Activated T-cell treated with anti-CD3 and anti-CD28 coated beads for 24 hours (primary cell): Measurements from ENCODE around the gene EIF2S2.

Source experiments
- DNase-seq: peaks from one replicate; pipeline ENCODE4 v3.0.0-alpha.2; 2020; ENCODE audit warnings: low read depth

Gene EIF2S2

DNA sequence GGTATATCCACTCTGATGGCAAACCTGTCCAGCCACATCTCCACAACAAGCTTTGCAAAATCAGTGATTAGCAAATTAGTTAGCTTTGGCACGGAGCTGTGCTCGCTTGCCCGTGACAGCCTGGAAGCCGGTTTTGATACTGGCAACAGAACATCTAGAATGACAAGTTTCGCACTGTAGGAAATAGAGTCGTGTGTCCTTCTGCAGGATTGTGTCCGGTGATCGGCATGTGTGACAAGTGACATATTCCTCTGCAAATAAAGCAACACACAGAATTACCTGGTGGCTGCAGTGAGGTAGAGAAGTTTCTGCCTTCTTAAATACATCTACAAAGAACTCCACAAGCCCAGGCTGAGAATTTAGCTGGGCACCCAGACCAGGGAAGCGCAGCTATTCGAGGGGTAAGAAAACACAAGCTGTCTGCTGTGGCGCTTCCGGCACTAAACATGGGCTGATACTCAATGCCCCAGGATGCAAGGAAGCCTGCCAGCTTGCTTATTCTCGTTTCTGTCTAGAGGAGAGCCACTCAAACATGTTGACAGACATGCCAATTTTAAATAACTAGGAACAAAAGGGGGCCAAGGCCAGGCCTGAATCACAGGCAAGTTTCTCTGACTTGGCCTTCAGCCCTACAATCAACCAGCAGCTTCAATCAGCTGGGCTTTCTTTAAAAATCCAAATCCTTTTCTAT is 22.2 kb downstream of the EIF2S2 start:
- no peak for DNase-seq

DNA sequence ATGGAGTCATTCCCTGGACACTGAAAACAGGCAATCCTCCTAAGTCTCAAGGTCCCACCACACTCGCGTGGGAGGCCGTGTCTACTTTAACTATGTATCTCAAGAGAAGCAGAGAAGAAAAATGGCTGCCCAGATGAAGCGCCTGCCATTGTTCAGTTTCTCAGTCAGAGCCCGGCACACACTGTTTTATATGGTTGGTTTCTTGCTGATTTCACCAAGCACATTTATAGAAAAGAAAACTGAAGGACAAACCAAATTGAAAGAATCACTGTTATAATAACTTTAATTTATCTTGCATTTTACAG is 22.9 kb downstream of the EIF2S2 start:
- no peak for DNase-seq

GRCh38 chr20:34088305-34089174 is 23.5 kb downstream of the EIF2S2 start:
- no peak for DNase-seq

DNA sequence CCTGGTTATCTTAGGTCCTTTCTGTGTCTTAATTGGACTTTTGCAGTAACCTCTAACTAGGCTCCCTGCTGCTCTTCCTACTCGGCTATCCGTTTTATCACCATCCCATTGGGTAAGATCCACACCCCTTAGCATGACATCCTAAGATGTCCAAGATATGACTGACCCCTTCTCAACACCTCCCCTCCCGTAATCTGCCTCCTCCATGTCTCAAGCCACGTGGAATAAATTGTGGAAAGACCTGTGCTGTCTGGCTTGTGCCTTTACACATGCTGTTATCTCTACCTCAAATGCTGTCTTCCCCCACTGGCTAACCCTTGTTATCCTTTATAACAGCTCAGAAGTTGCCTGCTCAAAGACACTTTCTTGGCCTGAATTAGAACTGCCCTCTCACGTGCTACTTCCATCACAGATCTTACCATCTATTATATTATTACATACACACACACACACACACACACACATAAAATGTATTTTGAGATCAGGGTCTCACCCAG is 26.5 kb downstream of the EIF2S2 start:
- DNase-seq, result no peak

DNA sequence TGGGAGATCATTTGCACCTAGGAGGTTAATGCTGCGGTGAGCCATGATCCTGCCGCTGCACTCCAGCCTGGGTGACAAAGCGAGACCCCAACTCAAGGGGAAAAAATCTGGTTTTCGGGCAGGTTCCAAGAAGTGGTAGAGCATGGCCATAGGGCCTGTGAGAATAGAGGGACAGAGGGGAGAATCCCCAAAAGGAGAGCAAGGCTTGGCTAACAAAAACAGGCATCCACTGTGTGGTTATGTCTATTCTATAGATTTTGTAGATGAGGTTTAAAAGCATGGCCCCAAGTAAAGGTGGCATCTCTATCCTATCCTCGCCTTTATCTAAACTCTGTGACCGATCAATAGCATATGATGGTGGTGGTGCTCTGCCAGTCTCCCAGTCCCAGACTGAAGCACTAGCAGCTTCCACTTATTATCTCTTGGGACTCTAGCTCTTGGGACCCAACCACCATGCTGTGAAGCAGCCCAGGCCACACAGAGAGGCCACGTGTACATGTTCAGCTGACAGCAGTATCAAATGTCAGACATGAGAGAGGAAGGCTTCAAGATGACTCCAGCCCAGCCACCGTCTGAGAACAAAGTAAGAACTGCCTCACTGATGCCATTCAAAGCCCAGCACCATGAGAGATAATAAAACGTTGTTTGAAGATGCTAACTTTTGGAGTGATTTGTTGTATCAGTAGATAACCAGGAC is 27.7 kb downstream of the EIF2S2 start:
- no peak for DNase-seq

DNA sequence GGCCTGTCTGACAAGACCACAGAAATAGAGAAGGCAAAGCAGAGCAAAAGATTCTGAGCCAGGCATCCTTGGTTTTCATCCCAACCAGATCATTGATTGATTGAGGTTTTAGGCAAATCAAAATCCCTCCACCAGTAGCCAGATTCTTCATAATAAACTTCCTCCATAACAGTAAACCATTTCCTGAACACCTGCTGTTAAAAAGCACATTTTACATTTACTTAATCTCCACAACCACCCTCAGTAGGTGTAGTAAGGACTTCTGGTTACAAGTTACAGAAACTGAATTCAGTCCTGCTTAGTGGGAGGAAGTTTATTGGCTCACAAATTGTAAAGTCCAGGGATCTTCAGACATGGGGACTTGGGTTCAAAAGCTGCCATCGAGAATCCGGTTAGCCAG is 28.3 kb downstream of the EIF2S2 start:
- no peak for DNase-seq

- DNase-seq, result no peak
Measured at GRCh38 chr20:34083137-34083536, 28.9 kb downstream of the EIF2S2 start.

DNA sequence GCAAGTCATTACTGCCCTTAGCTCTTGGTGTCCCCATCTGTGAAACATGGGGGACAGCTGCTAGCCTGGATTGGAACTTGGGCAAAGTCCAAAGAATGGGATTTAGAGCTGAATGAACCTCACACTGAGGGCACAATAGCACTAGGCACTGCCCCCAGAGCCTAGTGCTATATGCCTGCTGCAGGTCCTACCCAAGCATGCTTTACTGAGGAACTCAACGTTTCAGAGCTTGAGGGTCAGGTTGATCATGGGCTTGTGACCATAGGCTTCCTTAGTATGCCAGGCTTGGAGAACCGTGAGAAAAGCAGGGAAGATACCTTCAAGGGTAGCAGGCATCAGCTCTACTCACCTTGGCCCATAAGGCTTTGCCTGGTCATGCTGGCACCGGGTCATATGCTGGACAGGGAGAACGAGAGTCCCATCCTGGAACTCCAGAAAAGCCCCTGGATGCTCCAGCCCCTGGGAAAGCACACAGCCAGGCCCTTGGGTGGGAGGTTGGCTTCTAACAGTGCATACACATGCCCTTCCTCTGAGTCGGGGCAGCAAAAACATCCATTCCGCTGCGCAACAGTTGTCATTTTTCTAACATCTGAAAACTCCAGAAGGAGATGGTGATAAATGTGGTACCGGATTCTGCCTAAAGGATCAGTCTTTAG is 29.7 kb downstream of the EIF2S2 start:
- no peak for DNase-seq

- DNase-seq, result no peak
Measured at GRCh38 chr20:34079818-34080217, 32.2 kb downstream of the EIF2S2 start.

DNA sequence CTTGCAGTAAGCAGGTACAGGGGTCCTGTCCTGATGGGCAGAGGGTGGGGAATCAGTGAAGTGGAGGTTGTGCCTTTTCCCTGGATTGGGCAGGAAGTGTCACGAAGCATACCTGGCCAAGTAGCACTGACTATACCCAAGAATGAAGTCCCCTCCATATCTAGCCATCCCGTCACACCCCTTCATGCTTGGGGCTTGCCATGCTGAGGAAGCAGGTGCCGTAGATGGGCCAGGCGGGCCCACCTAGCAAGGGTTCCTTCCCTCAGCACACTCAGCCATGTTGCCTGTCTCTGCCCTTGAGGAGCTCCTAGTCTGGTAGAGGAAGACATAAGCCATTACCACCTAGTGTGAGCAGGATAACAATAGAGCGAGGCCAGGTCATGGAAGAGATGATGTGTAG is 33.5 kb downstream of the EIF2S2 start:
- no peak for DNase-seq

DNA sequence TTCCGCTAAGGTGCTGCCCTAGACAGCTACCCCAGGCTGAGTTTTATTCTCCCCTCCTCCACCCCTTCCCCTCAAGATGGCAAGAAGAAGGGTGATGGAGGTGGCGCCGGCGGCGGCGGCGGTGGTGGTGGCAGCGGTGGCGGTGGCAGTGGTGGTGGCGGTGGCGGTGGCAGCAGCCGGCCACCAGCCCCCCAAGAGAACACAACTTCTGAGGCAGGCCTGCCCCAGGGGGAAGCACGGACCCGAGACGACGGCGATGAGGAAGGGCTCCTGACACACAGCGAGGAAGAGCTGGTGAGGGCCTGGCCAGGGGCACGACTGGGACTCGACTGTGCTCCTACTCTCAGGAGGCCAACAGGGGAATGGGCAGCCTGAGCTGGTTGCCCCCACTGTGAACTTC is 35.1 kb downstream of the EIF2S2 start:
- DNase-seq, result no peak

GRCh38 chr20:34075647-34076046 is 36.4 kb downstream of the EIF2S2 start:
- DNase-seq, result no peak

GRCh38 chr20:34074101-34074760 is 37.8 kb downstream of the EIF2S2 start:
- DNase-seq, result no peak

DNA sequence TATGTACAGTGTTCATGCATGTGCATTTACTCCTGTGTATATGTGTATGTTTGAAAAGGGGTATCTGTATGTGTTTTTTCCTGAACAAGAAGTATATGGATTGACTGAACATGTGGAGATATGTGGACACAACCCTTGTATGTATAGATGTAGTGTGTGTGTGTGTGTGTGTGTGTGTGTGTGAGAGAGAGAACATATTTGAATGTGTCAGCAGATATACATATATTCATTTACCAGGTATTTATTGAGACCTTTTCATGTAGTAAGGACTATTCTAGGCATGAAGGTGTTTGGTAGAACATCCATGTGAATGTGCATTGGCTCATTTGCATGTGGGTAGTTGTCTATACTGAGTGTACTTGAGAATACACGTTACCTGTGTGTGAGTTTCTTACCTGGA is 39.3 kb downstream of the EIF2S2 start:
- DNase-seq, result no peak

- no peak for DNase-seq
Measured at GRCh38 chr20:34072076-34072475, 40.0 kb downstream of the EIF2S2 start.

- no peak for DNase-seq
Measured at GRCh38 chr20:34070859-34071258, 41.2 kb downstream of the EIF2S2 start.

DNA sequence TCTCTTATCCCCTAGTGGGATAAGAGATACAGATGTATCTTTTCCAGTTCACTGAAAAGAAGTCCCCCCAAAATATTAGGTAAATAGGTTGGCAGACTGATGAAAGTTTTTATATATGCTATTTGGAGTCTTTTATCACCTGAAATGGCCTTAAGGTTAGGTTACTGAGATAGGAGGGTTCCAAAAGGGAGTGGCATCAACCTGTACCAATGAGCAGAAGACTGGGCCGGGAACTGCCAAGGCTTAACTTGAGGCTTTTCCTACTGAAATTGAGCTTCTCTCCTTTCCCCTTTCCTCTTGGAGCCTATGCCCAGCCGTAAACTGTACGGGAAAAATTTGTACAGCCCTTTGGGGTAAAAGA is 42.0 kb downstream of the EIF2S2 start:
- no peak for DNase-seq

- peak; percentile 37 for DNase-seq
Measured at GRCh38 chr20:34069341-34070078, 42.5 kb downstream of the EIF2S2 start.

DNA sequence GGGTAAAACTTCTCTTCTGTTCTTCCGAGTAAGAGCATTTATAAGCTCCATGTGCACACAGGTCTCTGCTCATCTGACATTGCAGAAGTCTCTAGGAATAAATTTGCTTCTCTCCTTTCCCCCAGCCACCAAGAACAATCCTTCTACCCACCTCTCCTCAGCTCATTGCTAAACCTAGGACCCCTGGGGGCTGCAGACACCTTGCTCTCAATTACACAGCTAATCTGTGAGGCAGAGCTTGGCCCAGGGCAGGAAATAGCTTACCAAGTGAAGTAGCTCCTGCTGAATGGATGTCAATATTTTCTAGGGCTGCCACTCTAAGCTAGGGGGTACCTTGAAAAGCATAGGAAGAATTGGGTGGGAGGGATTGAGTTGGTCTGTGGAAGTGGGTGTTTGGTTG is 44.0 kb downstream of the EIF2S2 start:
- DNase-seq, result no peak

DNA sequence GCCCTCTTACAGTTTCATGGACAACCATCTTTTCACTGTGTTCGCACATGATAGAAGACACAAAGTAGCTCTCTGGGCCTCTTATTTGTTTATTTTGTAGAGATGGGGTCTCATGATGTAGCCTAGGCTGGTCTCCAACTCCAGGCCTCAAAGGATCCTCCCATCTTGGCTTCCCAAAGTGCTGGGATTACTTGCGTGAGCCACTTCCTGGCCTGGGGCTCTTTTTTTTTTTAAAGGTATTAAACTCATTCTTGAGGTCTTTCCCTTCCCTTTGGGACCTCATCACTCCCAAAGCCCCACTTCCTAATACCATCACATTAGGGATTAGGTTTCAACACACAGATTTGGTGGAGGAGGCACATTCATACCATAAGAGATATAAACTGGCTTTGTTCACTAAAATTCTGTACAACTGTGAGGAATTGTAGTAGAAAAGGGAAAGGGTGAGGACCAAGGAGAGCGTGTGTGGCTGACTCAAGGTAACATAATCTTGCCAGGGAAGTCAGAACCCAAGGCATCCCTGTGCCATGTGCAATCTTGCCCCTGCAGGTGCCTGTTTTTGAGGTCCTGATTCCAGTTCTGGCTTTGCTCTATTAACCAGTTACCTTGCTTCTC is 45.5 kb downstream of the EIF2S2 start:
- DNase-seq, result no peak

DNA sequence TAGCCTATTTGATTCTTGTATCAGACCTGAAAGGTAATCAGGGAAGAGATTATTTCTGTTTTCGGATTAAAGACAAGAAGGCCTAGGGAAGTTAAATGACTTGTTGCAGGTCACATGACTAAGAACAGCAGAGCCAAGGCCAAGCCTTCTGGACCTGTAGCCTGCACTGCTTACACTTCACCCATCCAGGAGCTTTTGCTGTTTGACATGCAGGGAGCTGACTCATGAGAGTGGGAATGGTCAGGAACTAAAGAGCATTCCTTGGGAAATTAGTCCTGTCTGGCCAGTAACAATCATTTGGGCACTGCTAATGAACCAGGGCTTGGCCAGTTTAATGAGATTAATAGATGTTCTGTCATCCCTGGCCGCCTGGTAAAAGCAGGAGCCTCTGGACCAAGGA is 46.8 kb downstream of the EIF2S2 start:
- no peak for DNase-seq
